ENCODE data around the gene RHOBTB1. TPM values are rescaled to one million over a fixed set of nuclear protein-coding genes. Genes with fewer than 3 reads are reported as not detected.
A peak's percentile ranks its signal among the peaks of the same experiment; 100 is the strongest.
"Not testable (repeated sequence)": the region's sequence is repeated elsewhere in the genome, so short reads cannot be mapped to it uniquely, and the experiment has no call there.

The RHOBTB1 gene
- total RNA-seq, 1 donor from 2014 or later, result 13.5 TPM

- no peak for DNase-seq
- intact Hi-C loops (cut with micrococcal nuclease), result no loop called here
- ATAC-seq, result peak; percentile 74
Measured at GRCh38 chr10:60914690-60915141, 29.3 kb downstream of the RHOBTB1 start.

DNA sequence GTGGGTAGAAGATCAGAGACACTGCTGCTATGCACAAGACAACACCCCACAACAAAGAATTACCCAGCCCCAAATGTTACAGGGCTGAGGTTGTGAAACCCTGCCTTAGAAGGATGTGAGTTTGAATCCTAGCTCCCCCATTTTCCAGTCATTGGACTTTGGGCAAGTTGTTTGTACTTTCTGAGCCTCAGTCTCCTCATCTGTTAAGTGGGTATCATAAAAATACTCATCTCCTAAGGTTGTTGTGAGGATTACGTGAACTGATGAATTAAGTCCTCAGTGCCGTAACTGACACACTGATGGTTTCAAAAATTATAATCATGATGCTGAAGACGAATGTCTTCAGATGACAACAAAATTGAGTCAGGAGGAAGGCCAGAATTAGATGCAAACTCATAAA, 30.3 kb downstream of the RHOBTB1 start:
- DNase-seq (no peak), ATAC-seq (no peak)
- intact Hi-C loops (cut with micrococcal nuclease), result no loop called here

DNA sequence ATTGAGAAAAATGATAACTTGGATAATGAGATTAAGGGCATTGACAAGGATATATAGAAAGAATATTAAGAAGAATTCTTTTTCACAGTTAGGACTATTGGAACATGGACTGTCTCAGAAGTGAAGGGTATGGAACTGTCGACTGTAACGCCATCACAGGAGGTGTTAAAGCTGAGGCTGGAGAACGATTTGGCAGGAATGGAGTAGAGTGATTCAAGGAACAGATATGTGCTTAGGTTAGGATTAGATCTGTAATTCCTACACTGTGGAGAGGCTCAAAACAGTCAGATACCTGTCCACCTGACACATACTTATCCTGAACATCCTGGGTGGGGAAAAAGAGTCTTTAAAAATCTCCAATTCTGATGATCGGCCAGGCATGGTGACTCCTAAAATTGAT, 30.9 kb downstream of the RHOBTB1 start:
- DNase-seq (no peak), ATAC-seq (no peak)

GRCh38 chr10:60911715-60912114, 32.3 kb downstream of the RHOBTB1 start:
- no peak for ATAC-seq
- DNase-seq, result no peak
- intact Hi-C loops (cut with micrococcal nuclease), result no loop called here

More for the DNA sequence above, 30.9 kb downstream of the RHOBTB1 start:
- intact Hi-C loops (cut with micrococcal nuclease), result no loop called here

DNA sequence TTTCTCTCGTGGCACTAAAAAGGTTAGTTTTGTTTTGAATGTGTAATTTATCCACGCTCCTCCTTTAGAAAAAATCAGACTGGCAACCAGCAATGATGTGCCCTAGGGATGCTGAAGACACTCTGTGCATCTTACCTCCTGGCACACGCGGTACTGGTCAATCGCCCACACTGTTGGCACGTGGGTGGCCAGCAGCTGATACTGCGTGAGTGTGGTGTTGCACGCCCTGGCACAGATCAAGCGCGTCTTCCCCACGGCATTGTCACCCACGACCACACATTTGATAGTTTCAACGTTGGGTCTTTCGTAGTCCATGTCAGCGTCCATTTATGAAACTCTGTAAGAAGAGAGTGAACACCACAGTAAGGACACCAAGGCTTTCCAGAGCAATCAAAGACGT, 32.8 kb downstream of the RHOBTB1 start:
- intact Hi-C loops (cut with micrococcal nuclease), result no loop called here
- DNase-seq (no peak), ATAC-seq (no peak)

DNA sequence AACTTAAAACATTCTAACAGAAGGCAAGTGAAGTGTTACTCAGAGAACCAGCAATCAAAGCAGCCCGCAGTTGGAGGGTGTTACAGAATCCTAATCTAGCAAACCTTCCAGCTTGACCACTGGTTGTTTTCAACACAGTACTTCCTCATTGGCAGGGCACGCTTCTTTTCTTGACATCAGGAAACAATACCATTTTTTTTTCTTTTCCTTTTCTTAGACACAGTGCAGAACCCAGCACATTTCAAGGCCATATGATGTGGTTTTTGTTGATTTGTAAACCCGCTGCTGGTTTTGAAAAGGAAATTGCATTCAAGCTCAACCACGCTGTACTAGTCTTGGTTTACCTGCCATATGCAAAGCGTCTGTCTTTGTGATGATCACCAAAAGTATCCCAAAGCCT, 33.4 kb downstream of the RHOBTB1 start:
- DNase-seq (no peak), ATAC-seq (peak; percentile 29)
- intact Hi-C loops (cut with micrococcal nuclease), result no loop called here

DNA sequence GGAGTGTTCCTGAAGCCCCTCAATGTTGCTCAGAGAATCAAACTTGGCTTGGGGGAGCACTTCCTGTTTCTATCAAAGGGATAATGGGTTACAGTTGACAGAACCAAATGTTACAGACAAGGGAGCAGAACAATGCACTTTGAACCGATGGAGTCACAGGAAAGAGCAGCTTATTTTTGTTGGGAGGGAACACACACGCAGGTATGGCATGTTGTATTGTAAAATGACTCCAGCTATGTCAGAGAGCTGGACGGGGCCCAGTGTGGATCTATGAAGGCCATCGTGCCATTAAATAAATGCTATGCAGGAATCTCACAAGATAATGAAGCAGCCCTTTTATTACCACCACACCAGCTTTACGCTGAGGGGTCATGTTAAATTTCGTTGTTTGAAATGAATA, 35.1 kb downstream of the RHOBTB1 start:
- intact Hi-C loops (cut with micrococcal nuclease), result no loop called here
- no peak for ATAC-seq

DNA sequence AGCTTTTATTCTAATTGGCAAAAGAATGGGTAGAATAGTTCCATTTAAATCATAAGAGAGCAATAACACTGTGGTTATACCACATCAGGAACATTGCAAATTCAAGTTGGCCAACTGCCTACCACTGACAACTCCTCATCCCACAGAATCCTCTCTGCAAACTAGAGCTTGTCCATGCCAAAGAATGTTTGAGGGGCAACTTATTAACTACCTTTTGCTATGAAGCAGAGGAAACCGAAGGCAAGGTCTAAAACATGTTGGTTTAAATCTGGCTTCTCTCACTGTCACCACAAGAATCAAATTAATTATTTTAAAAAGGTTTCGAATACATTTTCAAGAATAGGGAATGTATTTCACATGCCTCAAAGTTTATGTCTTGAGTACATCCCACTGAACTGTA, 36.0 kb downstream of the RHOBTB1 start:
- DNase-seq (no peak), ATAC-seq (no peak)
- intact Hi-C loops (cut with micrococcal nuclease), result no loop called here

More for the DNA sequence above, 35.1 kb downstream of the RHOBTB1 start:
- no peak for DNase-seq

DNA sequence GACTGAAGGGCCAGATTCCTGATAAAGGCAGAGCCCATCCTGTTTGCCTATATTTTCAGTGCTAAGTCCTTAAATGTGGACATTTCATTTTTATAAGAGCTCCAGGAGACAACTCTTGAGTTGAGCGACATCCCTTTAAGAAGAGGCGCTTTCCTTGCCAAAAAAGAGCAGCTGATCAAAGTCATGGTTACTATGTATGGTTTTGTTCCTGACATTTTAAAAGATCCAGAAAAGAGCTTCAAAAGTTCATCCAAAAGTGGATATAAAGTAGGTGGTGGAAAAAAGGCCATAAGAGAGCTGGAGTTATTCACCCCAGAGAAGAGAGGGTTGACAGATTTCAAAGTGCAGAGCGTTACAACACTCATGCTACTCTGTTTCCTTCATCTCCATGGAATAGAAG, 36.7 kb downstream of the RHOBTB1 start:
- no peak for DNase-seq
- no peak for ATAC-seq

DNA sequence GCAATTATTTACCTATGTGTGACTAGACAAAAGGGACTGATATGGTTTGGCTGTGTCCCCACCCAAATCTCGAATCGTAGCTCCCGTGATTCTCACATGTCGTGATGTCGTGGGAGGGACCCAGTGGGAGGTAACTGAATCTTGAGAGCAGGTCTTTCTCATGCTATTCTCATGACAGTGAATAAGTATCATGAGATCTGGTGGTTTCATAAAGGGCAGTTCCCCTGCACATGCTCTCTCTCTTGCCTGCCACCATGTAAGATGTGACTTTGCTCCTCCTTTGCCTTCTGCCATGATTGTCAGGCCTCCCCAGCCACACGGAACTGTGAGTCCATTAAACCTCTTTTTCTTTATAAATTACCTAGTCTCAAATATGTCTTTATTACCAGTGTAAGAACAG, 37.2 kb downstream of the RHOBTB1 start:
- DNase-seq; intact Hi-C loops (cut with micrococcal nuclease); ATAC-seq: not testable (repeated sequence)

More for the DNA sequence above, 36.7 kb downstream of the RHOBTB1 start:
- intact Hi-C loops (cut with micrococcal nuclease), result no loop called here

- DNase-seq, result no peak
- intact Hi-C loops (cut with micrococcal nuclease), result no loop called here
- no peak for ATAC-seq
Measured at GRCh38 chr10:60906411-60906810, 37.6 kb downstream of the RHOBTB1 start.

DNA sequence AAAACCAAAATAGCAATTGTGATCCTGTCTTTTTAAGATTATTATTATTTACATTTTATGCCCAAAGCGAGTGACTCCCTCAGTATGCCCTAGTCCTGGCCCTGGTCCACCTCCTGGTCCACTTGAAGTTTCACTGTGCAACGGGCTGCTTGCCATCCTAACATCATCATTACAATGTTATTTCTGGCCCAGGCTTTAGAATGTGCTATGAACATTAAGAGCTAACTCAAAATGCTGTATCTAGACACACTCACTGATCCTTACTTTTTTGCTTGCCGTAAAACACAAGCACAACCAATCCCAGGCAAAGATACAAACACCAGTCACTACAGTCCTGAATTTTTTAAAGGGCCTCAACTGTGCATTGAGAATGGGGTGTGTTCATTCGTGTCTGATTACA, 38.4 kb downstream of the RHOBTB1 start:
- DNase-seq, result peak; percentile 82
- intact Hi-C loops (cut with micrococcal nuclease), result no loop called here

DNA sequence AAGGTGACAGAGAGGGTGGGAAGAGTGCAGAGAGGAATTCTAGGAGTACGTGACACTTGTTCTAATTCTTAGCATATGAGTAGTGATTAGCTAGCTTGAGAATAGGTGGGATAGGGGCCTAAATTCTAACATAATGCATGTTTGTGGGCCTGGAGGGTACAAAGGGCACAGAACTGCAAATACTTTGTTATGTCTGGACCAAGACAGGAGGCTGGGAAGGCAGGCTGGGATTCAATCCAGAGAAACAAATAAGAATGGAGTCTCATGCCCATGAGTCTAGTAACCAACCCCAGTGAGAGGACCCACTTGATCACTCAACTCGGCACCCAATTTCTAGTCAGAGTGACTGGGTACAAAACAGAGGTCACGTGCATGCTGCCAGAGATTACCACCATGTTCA, 40.9 kb downstream of the RHOBTB1 start:
- ATAC-seq (no peak), DNase-seq (no peak)
- intact Hi-C loops (cut with micrococcal nuclease), result no loop called here

More for the DNA sequence above, 38.4 kb downstream of the RHOBTB1 start:
- peak; percentile 65 for ATAC-seq

DNA sequence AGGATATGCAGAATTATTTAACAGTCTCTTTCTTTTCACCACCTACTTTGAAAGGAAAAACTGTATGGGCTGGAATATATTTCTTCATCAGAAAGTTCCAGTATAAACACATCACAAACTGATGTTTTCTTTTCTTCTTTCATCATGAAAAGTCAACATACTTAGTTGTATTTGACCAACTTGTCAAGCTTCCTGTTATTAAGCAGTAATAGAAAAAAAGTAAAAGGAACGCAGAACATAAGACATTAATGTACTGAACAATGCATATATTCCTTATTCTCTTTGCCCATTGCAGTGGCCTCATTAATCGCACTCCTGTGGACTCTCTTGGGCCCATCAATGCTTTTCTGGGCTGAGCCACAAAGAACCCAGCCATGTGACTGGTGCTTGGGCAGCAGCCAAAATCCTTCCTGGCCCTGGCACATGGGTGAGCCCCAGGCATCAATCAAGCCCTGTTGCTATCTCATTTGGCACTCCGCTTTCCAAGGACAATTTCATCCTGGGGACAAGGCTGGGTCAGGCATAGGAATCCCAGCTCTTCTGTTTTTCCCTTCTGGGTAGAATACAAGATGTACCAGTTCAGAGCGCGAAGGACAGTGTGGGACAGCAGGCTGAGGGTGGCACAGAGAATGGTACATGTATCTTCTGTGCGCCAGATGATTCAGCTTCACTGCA, 42.3 kb downstream of the RHOBTB1 start:
- ATAC-seq, result peak; percentile 93
- intact Hi-C loops (cut with micrococcal nuclease), result no loop called here
- peak; percentile 88 for DNase-seq

GRCh38 chr10:60899266-60899665, 44.7 kb downstream of the RHOBTB1 start:
- no peak for DNase-seq
- ATAC-seq, result no peak
- intact Hi-C loops (cut with micrococcal nuclease), result loop anchor here (5.0 kb wide), 1 partner anchor 38 kb away; no protein-coding TSS in a partner anchor

DNA sequence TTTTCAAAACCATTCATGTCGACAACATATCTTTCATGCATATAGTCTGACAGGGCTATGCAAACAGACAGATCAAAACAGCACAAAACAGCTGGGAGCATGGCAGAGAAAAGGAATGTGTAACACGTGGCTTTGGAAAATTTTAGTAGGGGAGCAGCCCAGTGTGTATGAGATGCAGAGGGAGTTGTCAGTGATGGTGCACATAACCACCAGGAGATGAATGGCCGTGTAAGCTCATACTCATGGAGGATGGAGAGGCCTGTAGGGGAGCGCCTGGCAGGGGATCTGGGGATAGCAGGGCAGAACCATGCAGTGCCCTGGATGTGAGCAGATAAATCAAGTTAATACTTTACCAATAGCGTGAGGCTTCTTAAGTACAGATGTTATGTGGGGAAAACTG, 45.7 kb downstream of the RHOBTB1 start:
- no peak for ATAC-seq
- intact Hi-C loops (cut with micrococcal nuclease), result loop anchor here (5.0 kb wide), 1 partner anchor 39 kb away; no protein-coding TSS in a partner anchor
- no peak for DNase-seq

DNA sequence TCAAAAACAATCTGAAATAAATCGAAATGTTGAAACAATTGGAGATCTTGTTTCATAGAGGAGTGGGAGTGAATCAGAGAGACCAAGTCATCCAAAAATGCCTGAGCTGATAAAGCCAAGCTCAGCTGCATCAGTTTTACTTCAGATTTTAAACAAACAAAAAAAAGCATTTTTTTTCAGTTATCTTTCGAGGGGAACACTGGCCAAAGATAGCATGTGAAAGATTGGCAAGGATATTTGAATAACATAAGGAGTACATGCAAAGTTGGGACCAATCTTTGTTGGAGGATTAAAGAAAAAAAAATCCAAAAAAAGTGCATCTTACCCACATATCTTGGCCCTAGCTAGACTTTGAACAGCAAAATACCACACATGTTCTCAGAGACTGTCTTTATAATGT, 47.2 kb downstream of the RHOBTB1 start:
- DNase-seq, result no peak
- ATAC-seq, result no peak
- intact Hi-C loops (cut with micrococcal nuclease), result loop anchor here (5.0 kb wide), 1 partner anchor 40 kb away; no protein-coding TSS in a partner anchor

DNA sequence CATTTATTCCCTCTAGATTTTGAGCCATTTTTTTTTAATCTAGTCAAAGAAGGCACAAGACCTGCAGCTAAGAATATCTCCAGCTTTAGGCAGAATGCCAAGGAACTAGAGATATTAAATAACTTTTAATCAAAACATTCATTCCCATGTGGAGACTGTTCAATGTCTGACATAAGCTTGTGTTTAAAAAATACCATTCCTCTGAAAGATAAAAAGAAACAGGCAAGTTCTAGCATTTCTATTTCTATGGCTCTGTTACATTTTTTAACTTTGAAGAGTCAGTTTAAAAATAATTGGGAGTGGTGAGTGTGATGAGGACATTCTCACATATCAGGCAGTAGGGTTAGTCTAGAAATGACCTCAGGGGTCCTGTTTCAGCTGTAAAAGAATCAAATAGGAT, 48.0 kb downstream of the RHOBTB1 start:
- DNase-seq, result no peak
- intact Hi-C loops (cut with micrococcal nuclease), result loop anchor here (5.0 kb wide), 1 partner anchor 41 kb away; no protein-coding TSS in a partner anchor
- peak; percentile 54 for ATAC-seq

- DNase-seq, result no peak
- peak; percentile 27 for ATAC-seq
- intact Hi-C loops (cut with micrococcal nuclease), result loop anchor here (5.0 kb wide), 1 partner anchor 43 kb away; no protein-coding TSS in a partner anchor
Measured at GRCh38 chr10:60894786-60895185, 49.2 kb downstream of the RHOBTB1 start.

- ATAC-seq (no peak), DNase-seq (no peak)
- intact Hi-C loops (cut with micrococcal nuclease), result no loop called here
Measured at GRCh38 chr10:60893231-60893630, 50.8 kb downstream of the RHOBTB1 start.

DNA sequence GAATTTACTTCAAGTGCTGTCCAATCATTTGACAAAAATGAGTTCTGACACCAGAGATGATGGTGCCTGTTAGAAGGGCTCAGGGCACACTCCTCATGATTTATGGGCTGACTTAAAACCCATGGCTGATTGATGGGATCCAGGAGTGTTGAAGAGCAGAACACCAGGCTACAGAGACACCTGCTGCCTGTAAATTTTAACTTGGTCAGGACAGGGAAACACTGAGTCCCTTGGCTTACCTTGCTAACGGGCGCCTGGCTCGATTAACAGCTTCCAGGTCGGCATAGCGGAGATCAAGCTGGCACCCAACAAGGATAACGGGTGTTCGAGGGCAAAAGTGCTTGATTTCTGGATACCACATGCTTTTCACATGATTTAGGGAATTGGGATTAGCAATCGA, 51.4 kb downstream of the RHOBTB1 start:
- ATAC-seq, result peak; percentile 44
- DNase-seq, result no peak
- intact Hi-C loops (cut with micrococcal nuclease), result no loop called here

All from left ventricle myocardium superior (tissue), 1 donor.